Measurements from ENCODE around the gene UPP2. TPM values are rescaled to one million over a fixed set of nuclear protein-coding genes. Genes with fewer than 3 reads are reported as not detected.

Gene UPP2
- total and polyA plus RNA-seq, 7 donors, result 0.06 TPM; not detected in 6

GRCh38 chr2:158060835-158061435 is 40.7 kb upstream of the UPP2 start:
- intact Hi-C loops (cut with DNase I), result no loop called here
- WGBS, 2 donors, result 81 to 85% methylated on average over 5 of the region's 5 CpGs
- no peak for TF ChIP-seq CTCF (IDR thresholded peaks at IDR 0.05)
- no peak for TF ChIP-seq POLR2A (IDR thresholded peaks at IDR 0.05)
- no peak for TF ChIP-seq POLR2AphosphoS5 (IDR thresholded peaks at IDR 0.05)
- TF ChIP-seq EP300 (IDR thresholded peaks at IDR 0.05), result no peak
- no peak overlapping the region for H3K4me3 ChIP-seq
- H3K36me3 ChIP-seq, result no peaks in the 10 kb centered on the region
- H3K4me1 ChIP-seq, result no peaks in the 10 kb centered on the region
- no peak for DNase-seq
- no peaks in the 10 kb centered on the region for H3K9me3 ChIP-seq
- H3K27ac ChIP-seq, result no peak overlapping the region
- no peaks in the 10 kb centered on the region for H3K27me3 ChIP-seq

- no peaks in the 10 kb centered on the region for H3K4me1 ChIP-seq
- DNase-seq, result no peak
- intact Hi-C loops (cut with DNase I), result no loop called here
- WGBS, 2 donors, result 92 to 95% methylated on average over 5 of the region's 5 CpGs
- no peak overlapping the region for H3K4me3 ChIP-seq
- TF ChIP-seq POLR2A (IDR thresholded peaks at IDR 0.05) (no peak), POLR2AphosphoS5 (IDR thresholded peaks at IDR 0.05) (no peak), EP300 (IDR thresholded peaks at IDR 0.05) (no peak), CTCF (IDR thresholded peaks at IDR 0.05) (no peak)
- H3K36me3 ChIP-seq, result no peaks in the 10 kb centered on the region
- H3K9me3 ChIP-seq, result no peaks in the 10 kb centered on the region
- H3K27ac ChIP-seq, result no peak overlapping the region
- H3K27me3 ChIP-seq, result no peaks in the 10 kb centered on the region
These were observed 39.9 kb upstream of the UPP2 start for GRCh38 chr2:158061763-158062162.

GRCh38 chr2:158066046-158066713 is 35.5 kb upstream of the UPP2 start:
- DNase-seq, result no peak

GRCh38 chr2:158071018-158071417 is 30.7 kb upstream of the UPP2 start:
- 93 to 94% methylated on average over 5 of the region's 5 CpGs for WGBS, 2 donors
- intact Hi-C loops (cut with DNase I), result no loop called here

More at GRCh38 chr2:158066046-158066713, 35.5 kb upstream of the UPP2 start:
- WGBS, 2 donors, result 86 to 95% methylated on average over 3 of the region's 3 CpGs
- H3K4me1 ChIP-seq, result no peaks in the 10 kb centered on the region
- no peak overlapping the region for H3K4me3 ChIP-seq
- H3K9me3 ChIP-seq, result no peaks in the 10 kb centered on the region
- no peaks in the 10 kb centered on the region for H3K27me3 ChIP-seq
- TF ChIP-seq POLR2A (IDR thresholded peaks at IDR 0.05) (no peak), CTCF (IDR thresholded peaks at IDR 0.05) (no peak), EP300 (IDR thresholded peaks at IDR 0.05) (no peak), POLR2AphosphoS5 (IDR thresholded peaks at IDR 0.05) (no peak)
- intact Hi-C loops (cut with DNase I), result no loop called here
- no peaks in the 10 kb centered on the region for H3K36me3 ChIP-seq
- no peak overlapping the region for H3K27ac ChIP-seq

More at GRCh38 chr2:158071018-158071417, 30.7 kb upstream of the UPP2 start:
- H3K4me1 ChIP-seq, result no peaks in the 10 kb centered on the region
- no peak overlapping the region for H3K27ac ChIP-seq
- no peaks in the 10 kb centered on the region for H3K36me3 ChIP-seq
- H3K27me3 ChIP-seq, result no peaks in the 10 kb centered on the region
- H3K4me3 ChIP-seq, result no peak overlapping the region
- DNase-seq, result no peak
- no peaks in the 10 kb centered on the region for H3K9me3 ChIP-seq
- no peak for TF ChIP-seq CTCF (IDR thresholded peaks at IDR 0.05)
- no peak for TF ChIP-seq EP300 (IDR thresholded peaks at IDR 0.05)
- no peak for TF ChIP-seq POLR2A (IDR thresholded peaks at IDR 0.05)
- no peak for TF ChIP-seq POLR2AphosphoS5 (IDR thresholded peaks at IDR 0.05)
